Esophagus muscularis mucosa (tissue), 4 donors: ENCODE data around the gene CELSR1. TPM values are rescaled to one million over a fixed set of nuclear protein-coding genes. Genes with fewer than 3 reads are reported as not detected.
"Not testable (repeated sequence)": the region's sequence is repeated elsewhere in the genome, so short reads cannot be mapped to it uniquely, and the experiment has no call there.

Experiments
- DNase-seq: peaks from one replicate; pipeline ENCODE4 v3.0.0-alpha.2; 2017; ENCODE audit errors: extremely low spot score
- H3K27ac ChIP-seq, 4 donors: fragments of 200-600 bp; sonication (generic); replicated peaks in 1 of 4; 1 replicate in 3 of 4; 2 replicates in 1 of 4; pipeline ENCODE4 v1.5.1; 2016 to 2019; ENCODE audit warnings: mild to moderate bottlenecking in 1 of 4
- H3K27me3 ChIP-seq, 4 donors: fragments of 200-600 bp; sonication (generic); one replicate each; pipeline versions ENCODE4 v1.5.1 to v1.6.0; 2016 to 2019
- H3K36me3 ChIP-seq, 4 donors: fragments of 200-600 bp; sonication (generic); one replicate each; pipeline ENCODE4 v1.5.1; 2016 to 2019
- H3K4me1 ChIP-seq, 4 donors: fragments of 200-600 bp; sonication (generic); one replicate each; pipeline ENCODE4 v1.5.1; 2016 to 2019
- H3K4me3 ChIP-seq, 4 donors: fragments of 200-600 bp; sonication (generic); 1 replicate in 2 of 4; 2 replicates in 2 of 4; pipeline ENCODE4 v1.5.1; 2016 to 2019; ENCODE audit warnings: mild to moderate bottlenecking in 4 of 4, moderate library complexity in 1 of 4
- H3K9me3 ChIP-seq, 4 donors: fragments of 200-600 bp; sonication (generic); 1 replicate in 3 of 4; 2 replicates in 1 of 4; pipeline ENCODE4 v1.5.1; 2016 to 2019
- CTCF ChIP-seq, 3 experiments: fragments of 200-600 bp in 2 of 3; fragments of 450-650 bp in 1 of 3; sonication (generic) in 2 of 3; IDR thresholded peaks; one replicate each; pipeline ENCODE4 v1.5.1; 2017 to 2019; ENCODE audit warnings: antibody characterized with exemption in 3 of 3, mild to moderate bottlenecking in 2 of 3, moderate library complexity in 1 of 3
- EP300 ChIP-seq: sonication (generic); formaldehyde crosslinking; IDR thresholded peaks from one replicate; pipeline ENCODE4 v1.6.1; 2017; ENCODE audit warnings: antibody characterized with exemption
- POLR2A ChIP-seq: fragments of 450-650 bp; IDR thresholded peaks from one replicate; pipeline ENCODE4 v1.6.1; 2017; ENCODE audit warnings: antibody characterized with exemption, moderate library complexity, mild to moderate bottlenecking, low read depth
- POLR2AphosphoS5 ChIP-seq, 2 donors: sonication (generic); formaldehyde crosslinking; IDR thresholded peaks; one replicate each; pipeline ENCODE4 v1.6.1; 2017; ENCODE audit warnings: antibody characterized with exemption in 2 of 2
- WGBS: methylation state at CpG from one replicate; pipeline ENCODE4 v1.1.5; 2018; 5-methylcytosine and 5-hydroxymethylcytosine counted together
- intact Hi-C: fragments of 100-400 bp; cut with DNase I; formaldehyde crosslinking; loops from one replicate; pipeline ENCODE4 v1.15.1; 2023
- total RNA-seq, 4 donors: library from RNA; depleted of rRNA; stranded (reverse); fragments of >200 nt; gene quantifications; one replicate each; pipeline versions ENCODE4 v1.1.0 to v1.2.1, GENCODE V29; 2016

Gene CELSR1
- total RNA-seq, 4 donors from 2014 or later: 2.5 to 2.7 (median 2.6) TPM

DNA sequence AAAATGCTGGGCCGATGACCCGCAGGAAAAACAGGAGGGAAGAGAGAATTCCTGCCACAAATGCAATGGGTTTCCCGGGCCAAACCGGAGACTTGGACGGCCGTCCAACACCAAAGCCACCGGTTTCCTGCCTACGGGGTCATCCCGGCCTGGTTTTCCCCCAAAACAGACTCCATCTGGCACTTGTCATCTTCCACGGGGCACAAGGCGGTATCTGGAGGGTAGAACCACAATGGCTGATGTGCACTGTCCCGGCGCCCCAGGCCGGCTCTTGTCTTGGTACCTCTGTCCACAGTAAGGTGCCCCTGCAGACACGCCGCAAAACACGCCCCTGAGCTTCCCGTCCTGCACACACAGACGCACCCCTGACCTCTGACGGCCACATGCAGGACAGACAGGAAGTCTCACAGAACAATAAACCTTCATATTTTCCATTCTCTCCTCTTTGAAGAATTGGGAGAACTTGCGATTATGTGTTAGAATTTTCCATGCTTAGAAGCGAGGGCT is 20.1 kb downstream of the CELSR1 start:
- TF ChIP-seq CTCF (IDR thresholded peaks at IDR 0.05): no peak
- TF ChIP-seq EP300: no peak
- TF ChIP-seq POLR2A: no peak
- TF ChIP-seq POLR2AphosphoS5 (IDR thresholded peaks at IDR 0.05): no peak
- DNase-seq: no peak
- Histone ChIP-seq H3K4me1 (no peaks in the 10 kb centered on the region), H3K4me3 (no peak overlapping the region), H3K36me3 (no peaks in the 10 kb centered on the region), H3K27ac (peak overlapping the region in 1 of 4 donors; percentile 47), H3K9me3 (no peaks in the 10 kb centered on the region), H3K27me3 (no peaks in the 10 kb centered on the region)
- intact Hi-C loops: no loop called here
- 79% methylated on average over 15 of the region's 22 CpGs for WGBS

DNA sequence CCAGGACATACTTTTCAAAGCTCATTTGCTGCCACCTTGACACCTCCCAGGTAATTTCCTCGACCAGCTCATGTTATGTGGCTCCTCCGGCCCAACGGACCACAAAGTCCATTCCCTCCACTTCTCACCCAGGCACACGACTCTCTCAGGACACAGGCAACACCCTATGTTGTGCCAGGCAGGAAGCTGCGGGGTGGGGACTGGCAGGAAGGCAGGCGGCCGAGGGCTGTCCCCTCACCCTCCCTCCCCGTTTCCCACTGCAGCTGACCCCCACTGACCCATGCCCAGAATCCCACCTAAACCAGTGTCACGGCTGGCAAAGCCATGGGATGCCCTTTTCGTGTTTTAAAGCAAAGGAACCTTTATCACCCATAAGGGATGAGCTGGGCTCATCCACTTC is 20.8 kb downstream of the CELSR1 start:
- Histone ChIP-seq H3K36me3 (no peaks in the 10 kb centered on the region), H3K4me3 (no peak overlapping the region), H3K27me3 (no peaks in the 10 kb centered on the region), H3K9me3 (no peaks in the 10 kb centered on the region), H3K27ac (peak overlapping the region in 1 of 4 donors; percentile 47), H3K4me1 (no peaks in the 10 kb centered on the region)
- intact Hi-C loops: no loop called here
- TF ChIP-seq CTCF (IDR thresholded peaks at IDR 0.05) (no peak), EP300 (no peak), POLR2AphosphoS5 (IDR thresholded peaks at IDR 0.05) (no peak), POLR2A (no peak)
- DNase-seq: no peak
- WGBS: 90% methylated on average over 9 of the region's 10 CpGs

- H3K27me3 ChIP-seq, H3K9me3 ChIP-seq, DNase-seq, H3K27ac ChIP-seq, H3K36me3 ChIP-seq, H3K4me1 ChIP-seq, intact Hi-C loops, H3K4me3 ChIP-seq: not testable (repeated sequence)
- 100% methylated on average over 3 of the region's 5 CpGs for WGBS
Measured at GRCh38 chr22:46516112-46516487, 21.3 kb downstream of the CELSR1 start.

DNA sequence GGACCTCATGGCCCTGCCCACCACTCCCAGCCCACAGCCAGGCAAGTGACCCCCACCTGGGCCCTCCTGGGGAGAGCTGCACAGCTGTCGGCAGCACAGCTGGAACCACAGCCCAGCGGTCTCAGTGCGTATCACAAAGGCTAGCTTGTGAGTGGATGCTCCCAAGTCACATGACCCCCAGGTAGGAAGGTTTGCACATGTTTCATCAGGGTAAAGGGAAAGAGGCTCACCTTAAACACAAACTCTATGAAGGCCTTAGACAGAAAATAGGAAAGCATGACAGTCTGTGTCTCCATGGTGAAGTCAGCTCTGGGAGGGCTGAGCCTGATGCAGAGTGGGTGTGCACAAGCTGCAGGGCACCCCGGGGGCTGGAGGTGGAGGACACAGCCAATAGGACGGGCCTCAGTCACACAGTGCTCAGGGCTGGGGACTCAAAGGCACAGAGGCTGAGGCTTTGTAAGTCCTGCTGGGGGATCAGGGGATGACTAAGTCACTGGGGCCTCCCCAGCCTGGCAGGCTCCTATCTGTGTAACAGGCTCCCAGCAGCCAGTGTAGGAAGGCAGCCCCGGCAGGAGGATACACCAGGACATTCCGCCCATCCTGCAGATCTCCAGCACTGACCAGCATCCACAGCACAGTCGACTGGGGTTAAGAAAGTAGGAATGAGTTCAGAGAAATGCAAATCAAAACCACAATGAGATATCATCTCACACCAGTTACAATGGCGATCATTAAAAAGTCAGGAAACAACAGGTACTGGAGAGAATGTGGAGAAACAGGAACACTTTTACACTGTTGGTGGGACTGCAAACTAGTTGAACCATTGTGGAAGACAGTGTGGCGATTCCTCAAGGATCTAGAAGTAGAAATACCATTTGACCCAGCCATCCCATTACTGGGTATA is 22.0 kb downstream of the CELSR1 start:
- intact Hi-C loops: no loop called here
- Histone ChIP-seq H3K27me3 (no peaks in the 10 kb centered on the region), H3K4me3 (no peak overlapping the region), H3K36me3 (no peaks in the 10 kb centered on the region), H3K27ac (no peak overlapping the region), H3K9me3 (no peaks in the 10 kb centered on the region), H3K4me1 (no peaks in the 10 kb centered on the region)
- 79% methylated on average over 7 of the region's 10 CpGs for WGBS
- no peak for TF ChIP-seq POLR2AphosphoS5 (IDR thresholded peaks at IDR 0.05)
- TF ChIP-seq POLR2A: no peak
- TF ChIP-seq EP300: no peak
- no peak for DNase-seq

DNA sequence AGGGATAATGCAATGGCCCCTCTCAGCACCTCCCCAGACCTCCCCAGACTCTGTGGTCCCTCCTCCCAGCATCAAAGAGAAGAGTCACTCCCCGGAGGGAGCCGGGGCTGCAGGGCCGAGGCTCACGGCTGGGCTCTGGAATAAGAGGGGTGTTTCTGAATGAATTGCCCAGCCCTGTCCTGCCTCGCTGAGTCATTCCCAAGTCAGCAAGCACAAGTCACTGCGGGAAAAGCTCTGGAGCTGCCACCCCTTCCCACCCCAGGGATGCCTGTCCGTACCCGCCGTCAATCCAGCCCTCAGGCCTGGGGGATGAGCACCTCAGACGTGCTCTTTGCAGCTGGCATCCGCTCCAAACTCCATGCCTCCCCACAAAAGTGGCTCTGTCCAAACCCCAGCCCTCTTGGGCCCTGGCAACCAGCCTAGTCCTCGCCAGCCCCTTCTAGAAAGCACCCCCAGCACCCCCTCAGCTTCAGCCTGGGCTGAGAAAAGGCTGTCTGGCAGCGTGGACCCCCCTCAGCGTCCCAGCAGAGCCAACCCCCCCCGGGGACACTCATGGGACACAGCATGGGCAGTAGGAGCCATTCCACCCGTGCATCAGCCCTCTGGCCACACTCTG is 22.7 kb downstream of the CELSR1 start:
- no peak for TF ChIP-seq POLR2AphosphoS5 (IDR thresholded peaks at IDR 0.05)
- no peak for TF ChIP-seq CTCF (IDR thresholded peaks at IDR 0.05)
- no peak for TF ChIP-seq EP300
- no peak for TF ChIP-seq POLR2A
- no peak overlapping the region for H3K4me3 ChIP-seq
- H3K27me3 ChIP-seq: no peaks in the 10 kb centered on the region
- no peaks in the 10 kb centered on the region for H3K4me1 ChIP-seq
- DNase-seq: no peak
- no peak overlapping the region for H3K27ac ChIP-seq
- WGBS: 96% methylated on average over 10 of the region's 16 CpGs
- no peaks in the 10 kb centered on the region for H3K36me3 ChIP-seq
- intact Hi-C loops: no loop called here
- no peaks in the 10 kb centered on the region for H3K9me3 ChIP-seq
